K562 (cell line): ENCODE results near the gene TMEM255A. TPM values are rescaled to one million over a fixed set of nuclear protein-coding genes. Genes with fewer than 3 reads are reported as not detected.

ENCODE experiments used
- ATAC-seq: fragments of 200-7000 bp; cut with Tn5 transposase; 3 replicates; pipeline ENCODE4 v1.9.1; 2020; ENCODE audit warnings: moderate library complexity
- BruUV-seq: library from RNA; stranded (reverse); fragments of 400-500 nt; replicated peaks from 2 replicates; lab custom pipeline; 2021; lab: Mats Ljungman, UMichigan
- CTCF ChIA-PET: fragments of 300-600 bp; formaldehyde crosslinking; extraction: SDS; loops from one replicate; lab custom pipeline; 2021; ENCODE audit warnings: low intra/inter-chr PET ratio; lab: Yijun Ruan, JAX
- POLR2A ChIA-PET: fragments of 300-600, 350-650 bp; sonication (Branson Sonifier 250); formaldehyde crosslinking; extraction: SDS; loops from one replicate; lab custom pipeline; 2021; ENCODE audit warnings: antibody characterized with exemption, inconsistent platforms; lab: Yijun Ruan, JAX
- DNase-seq, 4 experiments: peaks; one replicate each; pipeline versions ENCODE4 v3.0.0 to v3.0.0-alpha.2; 2011 to 2018; ENCODE audit warnings: low spot score in 3 of 4, mixed read lengths in 3 of 4; ENCODE audit errors: extremely low read depth in 1 of 4
- FAIRE-seq: peaks from 2 replicates; lab custom pipeline; 2011; peaks lifted over from hg19 to GRCh38; lab: Jason Lieb, UNC
- H2AFZ ChIP-seq: 2 replicates; pipeline ENCODE4 v1.6.0; 2011; ENCODE audit warnings: low read depth, low read length, control low read depth, inconsistent platforms
- H3K27ac ChIP-seq: fragments of 200-600 bp; 3 replicates; pipeline ENCODE4 v1.8.0; 2011; ENCODE audit warnings: low read depth, mild to moderate bottlenecking, control low read depth, inconsistent platforms, low read length, moderate library complexity, mixed read lengths; ENCODE audit errors: extremely low read depth
- H3K27me3 ChIP-seq, 2 experiments: fragments of 300-600 bp in 1 of 2; 2 replicates in 1 of 2; 3 replicates in 1 of 2; pipeline versions ENCODE4 v1.6.0 to v1.8.0; 2011; ENCODE audit warnings: inconsistent platforms in 2 of 2, low read length in 2 of 2, mild to moderate bottlenecking in 1 of 2, mixed read lengths in 1 of 2, moderate library complexity in 1 of 2; ENCODE audit not compliant: control insufficient read depth in 2 of 2, insufficient read depth in 2 of 2
- H3K36me3 ChIP-seq: fragments of 300-600 bp; 3 replicates; pipeline ENCODE4 v1.8.0; 2011; ENCODE audit warnings: mild to moderate bottlenecking, low read length, inconsistent platforms; ENCODE audit not compliant: control insufficient read depth, insufficient read depth
- H3K4me1 ChIP-seq, 2 experiments: fragments of 200-600 bp in 1 of 2; replicated peaks in 1 of 2; 2 replicates in 1 of 2; 3 replicates in 1 of 2; pipeline versions ENCODE4 v1.5.1 to v1.8.0; 2011; ENCODE audit warnings: inconsistent platforms in 2 of 2, low read length in 2 of 2, mild to moderate bottlenecking in 1 of 2, mixed read lengths in 1 of 2, moderate library complexity in 1 of 2; ENCODE audit not compliant: control insufficient read depth in 2 of 2, insufficient read depth in 2 of 2
- H3K4me2 ChIP-seq: 2 replicates; pipeline ENCODE4 v1.6.1; 2011; ENCODE audit warnings: low read length, control low read depth, inconsistent platforms, mixed read lengths; ENCODE audit not compliant: insufficient read depth
- H3K4me3 ChIP-seq: fragments of 200-600 bp; sonication (generic), shearing (Covaris generic); 2 replicates; pipeline ENCODE4 v1.5.1; 2016; ENCODE audit warnings: control low read depth, inconsistent platforms
- H3K79me2 ChIP-seq: fragments of 200-600 bp; 3 replicates; pipeline ENCODE4 v1.8.0; 2011; ENCODE audit warnings: low read length, inconsistent platforms; ENCODE audit not compliant: control insufficient read depth, insufficient read depth
- H3K9ac ChIP-seq, 2 experiments: 2 replicates each; pipeline versions ENCODE4 v1.6.0 to v1.6.1; 2011; ENCODE audit warnings: low read depth in 2 of 2, low read length in 2 of 2, control low read depth in 1 of 2, inconsistent platforms in 1 of 2, mild to moderate bottlenecking in 1 of 2, mixed read lengths in 1 of 2; ENCODE audit not compliant: insufficient read depth in 1 of 2
- H3K9me1 ChIP-seq: one replicate; pipeline ENCODE4 v1.6.0; 2011; ENCODE audit warnings: inconsistent platforms, mild to moderate bottlenecking, low read length, moderate library complexity; ENCODE audit not compliant: control insufficient read depth, insufficient read depth
- H3K9me3 ChIP-seq: replicated peaks from 2 replicates; pipeline ENCODE4 v1.5.1; 2011; ENCODE audit warnings: low read depth, low read length, inconsistent platforms; ENCODE audit not compliant: control insufficient read depth, insufficient read depth
- H4K20me1 ChIP-seq: replicated peaks from 2 replicates; pipeline ENCODE4 v1.6.1; 2011; ENCODE audit warnings: low read length, inconsistent platforms, mixed read lengths; ENCODE audit not compliant: control insufficient read depth, insufficient read depth
- BRD4 ChIP-seq: fragments of 200-600 bp; sonication (generic); IDR thresholded peaks from 2 replicates; pipeline ENCODE4 v1.6.1; 2017; ENCODE audit warnings: inconsistent platforms
- EZH2 ChIP-seq: IDR thresholded peaks from 2 replicates; pipeline ENCODE4 v1.6.1; 2012; ENCODE audit warnings: low read depth, mild to moderate bottlenecking, inconsistent platforms, low read length, borderline replicate concordance
- KAT2B ChIP-seq: IDR thresholded peaks from one replicate; pipeline ENCODE4 v1.6.1; 2012; ENCODE audit warnings: low read depth, mild to moderate bottlenecking, control low read depth, inconsistent platforms, low read length, moderate library complexity
- RBM39 ChIP-seq: fragments of 200-400 bp; formaldehyde crosslinking; optimal IDR thresholded peaks from 2 replicates; pipeline ENCODE3; 2018; ENCODE audit warnings: low read depth, low read length
- SMAD1 ChIP-seq: fragments of 150-350 bp; IDR thresholded peaks from 2 replicates; pipeline ENCODE4 v1.6.1; 2014; ENCODE audit warnings: low read length, low read depth; ENCODE audit not compliant: partially characterized antibody
- ZNF436 ChIP-seq: fragments of 250-450, 450-650 bp; sonication (Bioruptor Pico); formaldehyde crosslinking; IDR thresholded peaks from 2 replicates; pipeline ENCODE4 v1.7.0; 2020; ENCODE audit warnings: mild to moderate bottlenecking
- WGBS: fragments of 100-300 bp; shearing (Covaris generic); methylation state at CpG from one replicate; pipeline ENCODE4 v1.1.6; 2016; ENCODE audit warnings: low coverage, mixed read lengths; ENCODE audit not compliant: insufficient coverage; ENCODE audit errors: missing lambda C conversion rate; 5-methylcytosine and 5-hydroxymethylcytosine counted together
- in situ Hi-C: fragments of 300-500 bp; cut with MboI; formaldehyde crosslinking; loops from 4 replicates; pipeline ENCODE4 v1.15.0; 2018; ENCODE audit warnings: inconsistent platforms, mixed read lengths
- intact Hi-C: fragments of 100-400 bp; cut with micrococcal nuclease; formaldehyde crosslinking; loops from 2 replicates; pipeline ENCODE4 v1.14.2; 2022
- polyA plus RNA-seq, 8 experiments: library from polyadenylated mRNA; depleted of rRNA in 4 of 8; stranded (reverse) in 5 of 8; unstranded in 3 of 8; fragments of >200 nt; fragmentation: Nextera tagmentation in 2 of 8; fragmentation: Illumina TruSeq in 1 of 8; extraction: Ambion mirVana in 2 of 8; extraction: Trizol in 1 of 8; gene quantifications; 2 replicates each; pipeline versions ENCODE4 v1.2.1 to v1.2.3, GENCODE V29; 2011 to 2014; ENCODE audit warnings: inconsistent platforms in 1 of 8, missing spikeins in 1 of 8
- total RNA-seq, 7 experiments: library from RNA; depleted of rRNA in 6 of 7; stranded (reverse); fragments of >200 nt in 6 of 7; fragmentation: Illumina TruSeq in 2 of 7; extraction: Trizol in 2 of 7; gene quantifications; 2 replicates each; pipeline versions ENCODE4 v1.2.1 to v1.2.3, GENCODE V29; 2011 to 2021; ENCODE audit warnings: low replicate concordance in 1 of 7
- TF ChIP-seq, protein P1 (sequence below), 2 experiments: fragments of 450-650 bp; IDR thresholded peaks; 2 replicates each; pipeline ENCODE4 v1.6.1; 2018; ENCODE audit warnings: mild to moderate bottlenecking in 2 of 2, low read depth in 1 of 2; ENCODE audit not compliant: partially characterized antibody in 2 of 2
- TF ChIP-seq, protein P2 (sequence below): fragments of 200-800 bp; sonication (Bioruptor generic); IDR thresholded peaks from 2 replicates; pipeline ENCODE4 v1.6.1; 2017; ENCODE audit warnings: missing genetic modification characterization, missing compliant biosample characterization

TMEM255A gene
- total and polyA plus RNA-seq, 9 of the 15 experiments (the other 6 are each of a cell fraction or from before 2014, with no cell fraction given) = 0.01 TPM; not detected in 8

DNA sequence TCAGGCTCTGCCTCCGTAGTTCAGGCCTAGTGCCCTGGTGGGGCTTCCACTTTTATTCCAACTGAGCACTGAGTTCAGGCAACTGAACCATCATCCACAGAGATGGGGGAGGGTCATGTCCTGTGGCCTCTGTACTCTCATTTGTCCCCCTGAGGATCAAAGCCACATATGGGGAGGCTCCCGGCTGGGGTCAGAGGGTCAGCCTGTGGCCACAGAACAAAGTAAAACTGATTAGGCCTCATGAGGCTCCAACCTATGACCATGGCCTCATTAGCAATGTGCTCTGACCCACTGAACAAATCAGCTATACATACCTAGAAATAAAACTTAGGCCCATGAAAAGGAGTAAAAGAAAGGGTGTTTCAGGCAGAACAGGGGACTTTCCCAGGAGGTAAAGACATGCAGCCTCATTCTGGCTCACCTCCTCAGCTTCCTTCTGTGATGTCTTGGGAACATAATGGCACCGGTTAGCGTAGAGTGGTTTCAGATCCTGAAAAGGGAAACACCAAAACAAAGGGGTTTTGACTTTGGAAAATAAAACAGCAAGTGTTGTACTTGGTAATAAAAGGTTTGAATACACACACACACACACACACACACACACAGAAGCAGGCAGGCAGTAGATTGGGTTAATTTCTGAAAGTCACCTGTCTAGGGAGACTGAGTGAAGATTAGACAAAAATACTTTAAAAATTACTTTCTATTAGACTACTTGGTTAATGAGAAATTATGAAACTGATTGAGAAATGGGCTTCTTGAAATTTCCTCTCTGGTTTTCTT lies 24.3 kb downstream of the TMEM255A start:
- ATAC-seq = peak; percentile 61
- POLR2A ChIA-PET = interaction anchor here (1.1 kb wide), 2 partner anchors 11 to 12 kb away, joined by 3 to 6 read pairs; no protein-coding TSS in a partner anchor
- in situ Hi-C loops = no loop called here
- Histone ChIP-seq H4K20me1 (no peaks in the 10 kb centered on the region), H2AFZ (0 out of 2 replicates have a peak overlapping the region, but pooled peaks have one; percentile 16), H3K9ac (no peak overlapping the region)
- DNase-seq = peak in 2 of 4 experiments; percentile 20 to 59
- TF ChIP-seq KAT2B (no peak), RBM39 (no peak), SMAD1 (no peak), ZNF436 (CRISPR knock-in tag) (no peak), BRD4 (no peak), EZH2 (no peak)
- TF ChIP-seq, protein P1, sequence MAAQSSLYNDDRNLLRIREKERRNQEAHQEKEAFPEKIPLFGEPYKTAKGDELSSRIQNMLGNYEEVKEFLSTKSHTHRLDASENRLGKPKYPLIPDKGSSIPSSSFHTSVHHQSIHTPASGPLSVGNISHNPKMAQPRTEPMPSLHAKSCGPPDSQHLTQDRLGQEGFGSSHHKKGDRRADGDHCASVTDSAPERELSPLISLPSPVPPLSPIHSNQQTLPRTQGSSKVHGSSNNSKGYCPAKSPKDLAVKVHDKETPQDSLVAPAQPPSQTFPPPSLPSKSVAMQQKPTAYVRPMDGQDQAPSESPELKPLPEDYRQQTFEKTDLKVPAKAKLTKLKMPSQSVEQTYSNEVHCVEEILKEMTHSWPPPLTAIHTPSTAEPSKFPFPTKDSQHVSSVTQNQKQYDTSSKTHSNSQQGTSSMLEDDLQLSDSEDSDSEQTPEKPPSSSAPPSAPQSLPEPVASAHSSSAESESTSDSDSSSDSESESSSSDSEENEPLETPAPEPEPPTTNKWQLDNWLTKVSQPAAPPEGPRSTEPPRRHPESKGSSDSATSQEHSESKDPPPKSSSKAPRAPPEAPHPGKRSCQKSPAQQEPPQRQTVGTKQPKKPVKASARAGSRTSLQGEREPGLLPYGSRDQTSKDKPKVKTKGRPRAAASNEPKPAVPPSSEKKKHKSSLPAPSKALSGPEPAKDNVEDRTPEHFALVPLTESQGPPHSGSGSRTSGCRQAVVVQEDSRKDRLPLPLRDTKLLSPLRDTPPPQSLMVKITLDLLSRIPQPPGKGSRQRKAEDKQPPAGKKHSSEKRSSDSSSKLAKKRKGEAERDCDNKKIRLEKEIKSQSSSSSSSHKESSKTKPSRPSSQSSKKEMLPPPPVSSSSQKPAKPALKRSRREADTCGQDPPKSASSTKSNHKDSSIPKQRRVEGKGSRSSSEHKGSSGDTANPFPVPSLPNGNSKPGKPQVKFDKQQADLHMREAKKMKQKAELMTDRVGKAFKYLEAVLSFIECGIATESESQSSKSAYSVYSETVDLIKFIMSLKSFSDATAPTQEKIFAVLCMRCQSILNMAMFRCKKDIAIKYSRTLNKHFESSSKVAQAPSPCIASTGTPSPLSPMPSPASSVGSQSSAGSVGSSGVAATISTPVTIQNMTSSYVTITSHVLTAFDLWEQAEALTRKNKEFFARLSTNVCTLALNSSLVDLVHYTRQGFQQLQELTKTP (IDR thresholded peaks at IDR 0.05; ENCODE audit: low read depth in 1 of 2, partially characterized antibody in 2 of 2) = no peak
- TF ChIP-seq, protein P2, sequence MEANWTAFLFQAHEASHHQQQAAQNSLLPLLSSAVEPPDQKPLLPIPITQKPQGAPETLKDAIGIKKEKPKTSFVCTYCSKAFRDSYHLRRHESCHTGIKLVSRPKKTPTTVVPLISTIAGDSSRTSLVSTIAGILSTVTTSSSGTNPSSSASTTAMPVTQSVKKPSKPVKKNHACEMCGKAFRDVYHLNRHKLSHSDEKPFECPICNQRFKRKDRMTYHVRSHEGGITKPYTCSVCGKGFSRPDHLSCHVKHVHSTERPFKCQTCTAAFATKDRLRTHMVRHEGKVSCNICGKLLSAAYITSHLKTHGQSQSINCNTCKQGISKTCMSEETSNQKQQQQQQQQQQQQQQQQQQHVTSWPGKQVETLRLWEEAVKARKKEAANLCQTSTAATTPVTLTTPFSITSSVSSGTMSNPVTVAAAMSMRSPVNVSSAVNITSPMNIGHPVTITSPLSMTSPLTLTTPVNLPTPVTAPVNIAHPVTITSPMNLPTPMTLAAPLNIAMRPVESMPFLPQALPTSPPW (CRISPR knock-in tag) = no peak
- TF ChIP-seq, all 486 proteins: peak for 0
- peak; percentile 29 for FAIRE-seq
- H3K36me3 ChIP-seq = no peaks in the 10 kb centered on the region
- intact Hi-C loops = no loop called here
- no TSS peak for BruUV-seq
- CTCF ChIA-PET = no interaction called here
- H3K9me3 ChIP-seq = no peaks in the 10 kb centered on the region
- no peak overlapping the region for H3K4me3 ChIP-seq
- 65% methylated on average over 3 of the region's 4 CpGs for WGBS
- no peaks in the 10 kb centered on the region for H3K79me2 ChIP-seq
- H3K27ac ChIP-seq = no peak overlapping the region
- H3K9me1 ChIP-seq = no peaks in the 10 kb centered on the region
- H3K27me3 ChIP-seq = no peaks in the 10 kb centered on the region
- H3K4me1 ChIP-seq = peaks cover 5 to 8% of the 10 kb centered on the region in 2 experiments; a peak in 3 of 5 replicates
- no peak overlapping the region for H3K4me2 ChIP-seq
